Esophagus muscularis mucosa (tissue), 2 donors: ENCODE data around the gene C15orf62.

Experiments
- POLR2A ChIP-seq: fragments of 450-650 bp; IDR thresholded peaks from one replicate; pipeline ENCODE4 v1.6.1; 2017; ENCODE audit warnings: antibody characterized with exemption, moderate library complexity, mild to moderate bottlenecking, low read depth
- POLR2AphosphoS5 ChIP-seq, 2 donors: sonication (generic); formaldehyde crosslinking; IDR thresholded peaks; one replicate each; pipeline ENCODE4 v1.6.1; 2017; ENCODE audit warnings: antibody characterized with exemption in 2 of 2

DNA sequence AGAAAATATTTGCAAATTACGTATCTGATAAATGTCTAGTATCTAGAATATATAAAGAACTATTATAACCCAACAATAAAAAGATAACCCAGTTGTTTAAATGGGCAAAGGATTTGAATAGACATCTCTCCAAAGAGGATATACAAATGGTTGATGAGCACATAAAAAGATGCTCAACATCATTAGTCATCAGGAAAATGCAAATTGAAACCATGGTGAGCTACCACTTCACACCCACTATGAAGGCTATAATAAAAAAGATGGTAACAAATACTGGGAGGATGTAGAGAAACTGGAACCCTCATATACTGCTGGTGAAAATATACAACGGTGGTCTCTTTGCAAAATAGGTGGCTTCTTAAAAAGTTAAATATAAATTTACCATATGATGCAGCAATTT, 46.8 kb upstream of the C15orf62 start:
- TF ChIP-seq POLR2A (no peak), POLR2AphosphoS5 (IDR thresholded peaks at IDR 0.05) (no peak)
